ENCODE results near the gene DHRS2.

- TF ChIP-seq CTCF (IDR thresholded peaks at IDR 0.05; ENCODE audit: poor library complexity, severe bottlenecking) = no peak
- no peak for TF ChIP-seq POLR2AphosphoS5 (IDR thresholded peaks at IDR 0.05)
- no peak for TF ChIP-seq REST (IDR thresholded peaks at IDR 0.05; ENCODE audit: borderline replicate concordance)
- no peak for TF ChIP-seq SMC3 (conservative IDR thresholded peaks at IDR 0.05; ENCODE audit: poor library complexity)
- no peak for TF ChIP-seq EP300 (conservative IDR thresholded peaks at IDR 0.05; ENCODE audit: poor library complexity, severe bottlenecking)
- TF ChIP-seq MXI1 (conservative IDR thresholded peaks at IDR 0.05; ENCODE audit: poor library complexity, severe bottlenecking) = no peak
Observed at GRCh38 chr14:23604675-23605170, 31.4 kb upstream of the DHRS2 start.
